Endothelial cell of umbilical vein (primary cell): ENCODE data around the gene FOXP4. TPM values are rescaled to one million over a fixed set of nuclear protein-coding genes. Genes with fewer than 3 reads are reported as not detected.

ENCODE experiments used
- BruUV-seq: library from RNA; stranded (reverse); fragments of 400-500 nt; replicated peaks from 2 replicates; lab custom pipeline; 2021; lab: Mats Ljungman, UMichigan
- CTCF ChIA-PET: fragments of 300-600, 350-600 bp; sonication (Branson Sonifier 250); formaldehyde crosslinking; loops from one replicate; lab custom pipeline; 2021; ENCODE audit warnings: antibody characterized with exemption, inconsistent platforms; lab: Charles Lee
- POLR2A ChIA-PET: fragments of 300-600, 350-600 bp; sonication (Branson Sonifier 250); formaldehyde crosslinking; loops from one replicate; lab custom pipeline; 2021; ENCODE audit warnings: antibody characterized with exemption, inconsistent platforms; lab: Charles Lee
- DNase-seq: peaks from one replicate; pipeline ENCODE4 v3.0.0-alpha.2; 2011; ENCODE audit warnings: low read depth, low spot score
- FAIRE-seq: peaks from 2 replicates; lab custom pipeline; 2011; peaks lifted over from hg19 to GRCh38; lab: Jason Lieb, UNC
- H2AFZ ChIP-seq: 2 replicates; pipeline ENCODE4 v1.6.0; 2012; ENCODE audit warnings: low read depth, low read length, control low read depth, inconsistent platforms
- H3K27ac ChIP-seq: 2 replicates; pipeline ENCODE4 v1.5.1; 2011; ENCODE audit warnings: low read depth, mild to moderate bottlenecking, control low read depth, low read length, moderate library complexity; ENCODE audit not compliant: insufficient read depth
- H3K27me3 ChIP-seq, 2 experiments: 2 replicates each; pipeline versions ENCODE4 v1.6.0 to v1.6.1; 2011; ENCODE audit warnings: low read length in 2 of 2, mixed read lengths in 1 of 2; ENCODE audit not compliant: control insufficient read depth in 2 of 2, insufficient read depth in 2 of 2
- H3K36me3 ChIP-seq, 2 experiments: 2 replicates in 1 of 2; 3 replicates in 1 of 2; pipeline ENCODE4 v1.5.1; 2011; ENCODE audit warnings: low read length in 2 of 2, mild to moderate bottlenecking in 1 of 2, moderate library complexity in 1 of 2; ENCODE audit not compliant: control insufficient read depth in 2 of 2, insufficient read depth in 2 of 2; ENCODE audit errors: extremely low read depth in 1 of 2
- H3K4me1 ChIP-seq: 3 replicates; pipeline ENCODE4 v1.5.1; 2011; ENCODE audit warnings: mild to moderate bottlenecking, low read length; ENCODE audit not compliant: control insufficient read depth, insufficient read depth; ENCODE audit errors: extremely low read depth
- H3K4me2 ChIP-seq: 2 replicates; pipeline ENCODE4 v1.6.1; 2011; ENCODE audit warnings: low read length, control low read depth, mixed read lengths; ENCODE audit not compliant: insufficient read depth
- H3K4me3 ChIP-seq, 3 experiments: fragments of 200-600 bp in 1 of 3; sonication (generic), shearing (Covaris generic) in 1 of 3; replicated peaks in 1 of 3; 2 replicates each; pipeline ENCODE4 v1.5.1; 2011 to 2016; ENCODE audit warnings: control low read depth in 3 of 3, low read length in 3 of 3, mild to moderate bottlenecking in 2 of 3, inconsistent platforms in 1 of 3, low read depth in 1 of 3, moderate library complexity in 1 of 3; ENCODE audit not compliant: insufficient read depth in 1 of 3
- H3K79me2 ChIP-seq: 2 replicates; pipeline ENCODE4 v1.6.0; 2012; ENCODE audit warnings: low read length, inconsistent platforms; ENCODE audit not compliant: control insufficient read depth, insufficient read depth
- H3K9ac ChIP-seq: replicated peaks from 2 replicates; pipeline ENCODE3; 2011; ENCODE audit warnings: low read length, control low read depth; ENCODE audit not compliant: insufficient read depth; ENCODE audit errors: extremely low read depth
- H3K9me1 ChIP-seq: replicated peaks from 3 replicates; pipeline ENCODE4 v1.6.0; 2011; ENCODE audit warnings: mild to moderate bottlenecking, low read length; ENCODE audit not compliant: control insufficient read depth, insufficient read depth; ENCODE audit errors: extremely low read depth
- H3K9me3 ChIP-seq: replicated peaks from 2 replicates; pipeline ENCODE4 v1.5.1; 2012; ENCODE audit warnings: low read length, inconsistent platforms; ENCODE audit not compliant: control insufficient read depth, insufficient read depth
- H4K20me1 ChIP-seq: replicated peaks from 2 replicates; pipeline ENCODE3; 2011; ENCODE audit warnings: mild to moderate bottlenecking, low read length; ENCODE audit not compliant: control insufficient read depth, insufficient read depth; ENCODE audit errors: extremely low read depth
- EZH2 ChIP-seq: IDR thresholded peaks from 2 replicates; pipeline ENCODE4 v1.6.1; 2012; ENCODE audit warnings: borderline replicate concordance, low read depth, mild to moderate bottlenecking, moderate library complexity, low read length, inconsistent platforms; ENCODE audit not compliant: severe bottlenecking
- FOS ChIP-seq: IDR thresholded peaks from 2 replicates; pipeline ENCODE4 v1.6.1; 2011; ENCODE audit warnings: mild to moderate bottlenecking, low read length, moderate library complexity, borderline replicate concordance; ENCODE audit not compliant: insufficient read depth
- GATA2 ChIP-seq: IDR thresholded peaks from 2 replicates; pipeline ENCODE4 v1.7.0; 2011; ENCODE audit warnings: low read depth, mild to moderate bottlenecking, moderate library complexity, mixed read lengths, low read length; ENCODE audit not compliant: insufficient read length, insufficient read depth
- JUN ChIP-seq: IDR thresholded peaks from 2 replicates; pipeline ENCODE4 v1.6.1; 2011; ENCODE audit warnings: borderline replicate concordance, low read depth; ENCODE audit not compliant: insufficient read length, insufficient read depth
- MYC ChIP-seq: IDR thresholded peaks from one replicate; pipeline ENCODE4 v1.6.1; 2011; ENCODE audit warnings: mild to moderate bottlenecking, low read depth, low read length
- POLR2A ChIP-seq: IDR thresholded peaks from 2 replicates; pipeline ENCODE4 v1.6.1; 2012; ENCODE audit warnings: low read depth, mild to moderate bottlenecking, control low read depth, low read length
- POLR2AphosphoS5 ChIP-seq: IDR thresholded peaks from 2 replicates; pipeline ENCODE4 v1.6.1; 2012; ENCODE audit warnings: low read depth, mild to moderate bottlenecking, control low read depth, low read length, moderate library complexity; ENCODE audit not compliant: insufficient read depth
- dilution Hi-C: fragments of 300-500 bp; cut with MboI; formaldehyde crosslinking; loops from one replicate; pipeline ENCODE4 v1.15.0; 2019; ENCODE audit warnings: low sequenced_read_pairs; ENCODE audit not compliant: extremely low pct_ligation_motif_present
- intact Hi-C: fragments of 100-400 bp; cut with micrococcal nuclease; formaldehyde crosslinking; loops from one replicate; pipeline ENCODE4 v1.10.0; 2022
- polyA plus RNA-seq, 4 experiments: library from polyadenylated mRNA; depleted of rRNA in 3 of 4; stranded (reverse) in 3 of 4; unstranded in 1 of 4; fragments of >200 nt; gene quantifications; 2 replicates each; pipeline versions ENCODE4 v1.2.1 to v1.2.3, GENCODE V29; 2011 to 2012; ENCODE audit warnings: missing spikeins in 1 of 4
- total RNA-seq: library from RNA; stranded (reverse); gene quantifications from 2 replicates; pipeline ENCODE4 v1.2.3, GENCODE V29; 2021
- TF ChIP-seq, protein P1 (sequence below), 2 donors: IDR thresholded peaks; 1 replicate in 1 of 2; 2 replicates in 1 of 2; pipeline ENCODE4 v1.5.1; 2011; ENCODE audit warnings: low read length in 2 of 2, mild to moderate bottlenecking in 2 of 2, moderate library complexity in 2 of 2, control low read depth in 1 of 2, inconsistent platforms in 1 of 2, low read depth in 1 of 2; ENCODE audit not compliant: insufficient read depth in 1 of 2; ENCODE audit errors: extremely low read depth in 1 of 2
- TF ChIP-seq, protein P2 (sequence below): IDR thresholded peaks from 2 replicates; pipeline ENCODE4 v1.6.1; 2011; ENCODE audit not compliant: insufficient read depth, insufficient read length

Gene FOXP4
- total and polyA plus RNA-seq, 2 donors (not counting 3 experiments of a cell fraction or from before 2014, with no cell fraction given) = 5.6 to 23.9 TPM

DNA sequence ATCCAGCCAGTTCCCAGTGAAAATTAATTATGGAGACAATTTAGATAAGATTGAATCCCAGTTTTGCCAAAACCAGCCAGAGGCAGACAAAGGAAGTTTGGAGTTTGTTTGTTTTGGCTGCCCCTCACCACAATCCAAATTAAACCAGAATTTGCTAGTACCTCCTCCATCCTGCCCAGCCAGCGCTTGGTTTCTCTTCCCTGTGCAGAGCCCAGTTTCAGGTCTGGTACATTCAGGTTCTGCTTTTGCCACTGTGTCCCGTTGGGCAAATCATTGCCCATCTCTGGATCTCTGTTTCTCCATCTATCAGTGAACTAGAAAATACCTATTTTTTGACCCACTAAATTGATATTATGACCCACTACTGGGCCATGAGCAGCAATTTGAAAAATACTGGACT is 26.4 kb downstream of the FOXP4 start:
- Histone ChIP-seq H3K79me2 (no peaks in the 10 kb centered on the region), H3K27me3 (no peaks in the 10 kb centered on the region), H2AFZ (no peak overlapping the region), H3K4me2 (no peak overlapping the region), H3K9me1 (no peaks in the 10 kb centered on the region), H3K36me3 (peaks cover 0 to 11% of the 10 kb centered on the region in 2 experiments), H4K20me1 (no peaks in the 10 kb centered on the region), H3K9ac (no peak overlapping the region), H3K9me3 (no peaks in the 10 kb centered on the region), H3K27ac (no peak overlapping the region), H3K4me1 (peaks cover under 1% of the 10 kb centered on the region), H3K4me3 (no peak overlapping the region)
- dilution Hi-C loops = no loop called here
- no peak for FAIRE-seq
- BruUV-seq = no TSS peak
- TF ChIP-seq FOS (no peak), JUN (no peak), MYC (no peak), EZH2 (no peak), POLR2A (no peak), GATA2 (no peak), POLR2AphosphoS5 (no peak)
- TF ChIP-seq, protein P1, sequence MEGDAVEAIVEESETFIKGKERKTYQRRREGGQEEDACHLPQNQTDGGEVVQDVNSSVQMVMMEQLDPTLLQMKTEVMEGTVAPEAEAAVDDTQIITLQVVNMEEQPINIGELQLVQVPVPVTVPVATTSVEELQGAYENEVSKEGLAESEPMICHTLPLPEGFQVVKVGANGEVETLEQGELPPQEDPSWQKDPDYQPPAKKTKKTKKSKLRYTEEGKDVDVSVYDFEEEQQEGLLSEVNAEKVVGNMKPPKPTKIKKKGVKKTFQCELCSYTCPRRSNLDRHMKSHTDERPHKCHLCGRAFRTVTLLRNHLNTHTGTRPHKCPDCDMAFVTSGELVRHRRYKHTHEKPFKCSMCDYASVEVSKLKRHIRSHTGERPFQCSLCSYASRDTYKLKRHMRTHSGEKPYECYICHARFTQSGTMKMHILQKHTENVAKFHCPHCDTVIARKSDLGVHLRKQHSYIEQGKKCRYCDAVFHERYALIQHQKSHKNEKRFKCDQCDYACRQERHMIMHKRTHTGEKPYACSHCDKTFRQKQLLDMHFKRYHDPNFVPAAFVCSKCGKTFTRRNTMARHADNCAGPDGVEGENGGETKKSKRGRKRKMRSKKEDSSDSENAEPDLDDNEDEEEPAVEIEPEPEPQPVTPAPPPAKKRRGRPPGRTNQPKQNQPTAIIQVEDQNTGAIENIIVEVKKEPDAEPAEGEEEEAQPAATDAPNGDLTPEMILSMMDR (IDR thresholded peaks at IDR 0.05; ENCODE audit: extremely low read depth in 1 of 2, insufficient read depth in 1 of 2, low read depth in 1 of 2, low read length in 2 of 2) = no peak
- TF ChIP-seq, protein P2, sequence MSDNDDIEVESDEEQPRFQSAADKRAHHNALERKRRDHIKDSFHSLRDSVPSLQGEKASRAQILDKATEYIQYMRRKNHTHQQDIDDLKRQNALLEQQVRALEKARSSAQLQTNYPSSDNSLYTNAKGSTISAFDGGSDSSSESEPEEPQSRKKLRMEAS = no peak
- ChIA-PET CTCF (interaction anchor here (1.2 kb wide), 1 partner anchor 58 kb away, joined by 3 read pairs; no protein-coding TSS in a partner anchor), POLR2A (no interaction called here)
- no peak for DNase-seq
- intact Hi-C loops = no loop called here
